ENCODE measurements around the gene SYNGR1.

The SYNGR1 gene

DNA sequence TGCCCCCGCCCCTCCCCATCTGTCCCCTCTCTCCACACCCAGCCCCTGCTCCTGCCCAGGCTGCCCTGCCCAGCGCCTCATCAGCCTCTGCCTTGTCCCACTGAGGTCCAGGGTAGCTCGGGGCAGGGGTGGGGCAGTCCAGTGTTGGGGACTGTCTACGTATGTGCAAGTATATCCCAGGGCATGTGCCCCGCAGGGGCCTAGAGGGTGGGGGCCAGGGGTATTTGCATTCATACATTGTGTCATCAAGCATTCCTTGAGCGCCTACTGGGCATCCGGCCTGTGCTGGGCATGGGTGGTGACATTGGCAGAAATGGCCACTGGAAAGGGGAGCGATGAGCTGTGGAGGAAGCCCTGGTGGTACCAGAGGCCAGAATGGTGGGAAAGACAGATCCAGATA, 32.1 kb downstream of the SYNGR1 start:
- H3K27ac ChIP-seq, result no peak overlapping the region
- TF ChIP-seq, protein P1, sequence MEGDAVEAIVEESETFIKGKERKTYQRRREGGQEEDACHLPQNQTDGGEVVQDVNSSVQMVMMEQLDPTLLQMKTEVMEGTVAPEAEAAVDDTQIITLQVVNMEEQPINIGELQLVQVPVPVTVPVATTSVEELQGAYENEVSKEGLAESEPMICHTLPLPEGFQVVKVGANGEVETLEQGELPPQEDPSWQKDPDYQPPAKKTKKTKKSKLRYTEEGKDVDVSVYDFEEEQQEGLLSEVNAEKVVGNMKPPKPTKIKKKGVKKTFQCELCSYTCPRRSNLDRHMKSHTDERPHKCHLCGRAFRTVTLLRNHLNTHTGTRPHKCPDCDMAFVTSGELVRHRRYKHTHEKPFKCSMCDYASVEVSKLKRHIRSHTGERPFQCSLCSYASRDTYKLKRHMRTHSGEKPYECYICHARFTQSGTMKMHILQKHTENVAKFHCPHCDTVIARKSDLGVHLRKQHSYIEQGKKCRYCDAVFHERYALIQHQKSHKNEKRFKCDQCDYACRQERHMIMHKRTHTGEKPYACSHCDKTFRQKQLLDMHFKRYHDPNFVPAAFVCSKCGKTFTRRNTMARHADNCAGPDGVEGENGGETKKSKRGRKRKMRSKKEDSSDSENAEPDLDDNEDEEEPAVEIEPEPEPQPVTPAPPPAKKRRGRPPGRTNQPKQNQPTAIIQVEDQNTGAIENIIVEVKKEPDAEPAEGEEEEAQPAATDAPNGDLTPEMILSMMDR (conservative IDR thresholded peaks at IDR 0.05), result no peak
- TF ChIP-seq ZFX (IDR thresholded peaks at IDR 0.05), result no peak

DNA sequence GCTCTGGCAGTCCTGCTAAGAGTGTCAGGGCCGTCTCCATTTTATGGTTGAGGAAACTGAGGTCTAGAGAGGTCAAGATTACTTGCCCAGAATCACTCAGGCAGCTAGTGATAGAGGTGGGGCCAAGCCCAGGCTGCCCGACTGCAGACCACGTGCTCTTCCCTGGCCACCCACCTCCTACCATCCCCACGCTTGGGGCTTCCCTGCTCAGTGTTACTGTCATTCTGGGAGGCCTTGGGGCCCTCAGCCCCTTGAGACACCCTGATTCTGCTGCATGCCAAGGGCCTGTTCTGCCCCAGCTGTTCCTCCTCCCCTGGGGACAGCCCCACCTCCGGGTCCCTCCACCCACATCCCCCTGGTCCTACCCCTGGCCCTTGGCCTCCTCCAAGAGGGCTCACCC, 32.6 kb downstream of the SYNGR1 start:
- no peak for TF ChIP-seq ZFX (IDR thresholded peaks at IDR 0.05)
- TF ChIP-seq, protein P1 (conservative IDR thresholded peaks at IDR 0.05), result no peak
- H3K27ac ChIP-seq, result no peak overlapping the region

DNA sequence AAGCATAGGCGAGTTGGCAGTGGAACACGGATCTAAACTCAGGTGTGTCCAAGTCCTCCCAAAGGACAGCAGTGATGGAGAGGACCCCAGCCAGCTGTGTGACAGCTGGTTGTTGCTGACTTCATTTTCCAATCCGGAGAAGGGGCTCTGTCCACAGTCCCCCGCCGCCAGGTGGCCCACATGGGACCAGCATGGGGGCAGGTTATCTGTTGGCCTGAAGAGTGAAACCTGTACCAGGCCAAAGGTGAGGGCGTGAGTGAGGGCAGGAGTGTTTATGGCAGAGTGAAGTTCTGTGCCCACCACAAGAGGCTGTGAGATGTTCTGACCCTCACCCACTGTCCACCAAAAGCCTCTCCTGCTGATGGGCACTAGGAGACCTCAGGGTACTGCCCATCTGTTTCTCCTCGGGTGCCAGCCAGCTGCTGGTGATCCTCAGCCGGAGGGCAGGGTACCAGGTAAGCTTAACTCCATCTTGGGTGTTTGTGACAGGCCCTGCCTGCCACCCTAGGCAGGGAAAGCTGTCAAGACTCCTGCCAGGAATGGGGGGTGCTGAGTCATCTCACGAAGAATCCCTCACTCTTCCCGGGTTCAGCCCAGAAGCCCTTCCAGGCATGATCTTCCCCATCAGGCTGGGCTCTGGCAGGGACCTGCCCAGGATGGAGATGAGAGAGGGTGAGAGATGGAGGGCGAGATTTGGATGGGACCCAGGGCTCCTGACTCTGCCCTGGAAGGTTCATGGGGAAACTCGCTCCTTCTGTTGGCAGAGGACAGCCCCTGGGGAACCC, 34.2 kb downstream of the SYNGR1 start:
- H3K27ac ChIP-seq, result no peak overlapping the region
- no peak for TF ChIP-seq ZFX (IDR thresholded peaks at IDR 0.05)
- TF ChIP-seq, protein P1 (conservative IDR thresholded peaks at IDR 0.05), result no peak

DNA sequence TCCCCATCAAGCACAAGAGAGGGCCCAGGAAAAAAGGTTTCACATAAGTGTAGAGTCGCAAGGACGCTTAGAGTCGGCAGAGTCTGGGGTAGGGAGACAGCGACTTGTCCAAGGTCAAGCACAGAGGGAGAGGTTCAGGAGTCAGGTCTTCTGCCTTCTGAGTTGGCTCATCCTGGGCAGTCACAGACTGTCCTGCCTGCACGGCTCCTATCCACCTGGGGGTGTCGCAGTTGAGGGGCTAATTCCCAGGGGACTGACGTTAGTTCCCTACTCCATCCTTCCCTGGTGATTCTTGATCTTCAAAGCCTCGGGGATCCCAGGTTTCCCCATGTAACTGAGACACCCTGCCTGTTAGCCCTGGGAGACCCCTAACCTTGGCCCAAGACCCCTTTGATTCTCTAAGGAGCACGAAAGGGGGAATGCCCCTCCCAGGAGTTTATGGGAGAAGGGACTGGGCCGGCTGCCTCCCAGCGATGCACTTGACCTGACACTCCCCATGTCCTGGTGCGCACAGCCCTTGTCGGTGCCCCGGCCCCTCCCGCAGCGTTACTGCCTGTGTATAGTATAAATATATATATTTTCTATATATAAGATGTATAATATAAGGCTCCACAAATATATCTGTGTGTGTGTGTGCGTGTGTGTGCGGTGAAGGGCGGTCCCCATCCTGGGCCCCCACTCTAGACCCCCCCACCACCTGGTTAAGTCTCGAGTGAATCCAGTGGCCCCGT, 35.1 kb downstream of the SYNGR1 start:
- TF ChIP-seq, protein P1 (conservative IDR thresholded peaks at IDR 0.05), result no peak
- TF ChIP-seq ZFX (IDR thresholded peaks at IDR 0.05), result no peak
- H3K27ac ChIP-seq, result no peak overlapping the region

DNA sequence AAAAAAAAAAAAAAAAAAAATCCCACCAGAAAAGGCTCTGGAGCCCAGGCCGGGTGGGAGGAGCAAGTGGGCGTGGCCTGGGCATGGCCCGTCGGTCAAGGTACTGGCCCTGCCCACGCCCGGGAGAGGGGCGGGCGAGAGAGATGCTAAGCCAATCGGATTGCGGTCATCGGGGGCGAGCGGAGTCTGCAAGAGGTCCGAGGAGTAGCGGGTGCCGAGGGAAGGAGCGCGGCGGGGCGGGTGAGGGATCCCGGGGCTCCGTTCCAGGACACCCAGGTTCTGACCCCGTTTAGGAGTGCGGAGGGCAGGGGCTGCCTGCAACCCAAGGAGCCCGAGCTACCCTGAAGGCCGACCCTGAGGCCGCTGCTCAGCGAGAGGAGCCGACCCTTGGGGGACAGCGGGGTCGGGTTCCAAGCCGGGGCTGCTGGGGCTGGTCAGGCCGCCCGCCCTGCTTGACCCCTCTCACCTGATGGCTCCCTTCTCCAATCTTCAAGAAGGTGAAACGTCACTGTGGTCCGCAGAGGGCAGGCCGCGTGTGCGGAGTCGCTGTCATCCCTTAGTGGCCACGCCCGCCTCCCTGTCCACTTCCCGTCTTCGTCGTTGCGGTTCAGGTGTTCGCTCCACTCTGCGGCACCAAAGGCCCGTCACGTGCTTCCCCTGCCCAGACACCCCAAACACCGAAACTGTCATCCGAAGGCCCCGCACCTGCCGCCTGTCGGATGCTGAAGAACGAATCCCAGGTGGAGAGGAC, 38.6 kb downstream of the SYNGR1 start:
- H3K27ac ChIP-seq, result no peak overlapping the region
- no peak for TF ChIP-seq ZFX (IDR thresholded peaks at IDR 0.05)
- TF ChIP-seq, protein P1 (conservative IDR thresholded peaks at IDR 0.05), result no peak

DNA sequence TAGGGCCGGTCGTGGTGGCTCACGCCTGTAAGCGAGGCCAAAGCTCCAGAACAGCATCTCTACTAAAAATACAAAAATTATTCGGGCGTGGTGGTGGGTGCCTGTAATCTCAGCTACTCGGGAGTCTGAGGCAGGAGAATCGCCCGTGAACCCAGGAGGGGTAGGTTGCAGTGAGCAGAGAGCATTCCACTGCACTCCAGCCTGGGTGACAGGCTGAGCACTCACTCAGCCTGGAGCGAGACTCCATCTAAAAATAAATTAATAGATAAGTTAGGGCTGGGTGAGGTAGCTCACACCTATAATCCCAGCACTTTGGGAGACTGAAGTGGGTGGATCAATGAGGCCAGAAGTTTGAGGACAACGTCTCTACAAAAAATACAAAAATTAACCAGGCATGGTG, 39.6 kb downstream of the SYNGR1 start:
- TF ChIP-seq, protein P1 (conservative IDR thresholded peaks at IDR 0.05), result no peak
- TF ChIP-seq ZFX (IDR thresholded peaks at IDR 0.05), result no peak
- H3K27ac ChIP-seq, result no peak overlapping the region

Data from C4-2B (cell line).